Measurements from ENCODE around the gene VNN1.

Gene VNN1

GRCh38 chr6:132751306-132751705 is 37.5 kb upstream of the VNN1 start:
- DNase-seq (ENCODE audit: low spot score), result no peak
- TF ChIP-seq, protein P1, sequence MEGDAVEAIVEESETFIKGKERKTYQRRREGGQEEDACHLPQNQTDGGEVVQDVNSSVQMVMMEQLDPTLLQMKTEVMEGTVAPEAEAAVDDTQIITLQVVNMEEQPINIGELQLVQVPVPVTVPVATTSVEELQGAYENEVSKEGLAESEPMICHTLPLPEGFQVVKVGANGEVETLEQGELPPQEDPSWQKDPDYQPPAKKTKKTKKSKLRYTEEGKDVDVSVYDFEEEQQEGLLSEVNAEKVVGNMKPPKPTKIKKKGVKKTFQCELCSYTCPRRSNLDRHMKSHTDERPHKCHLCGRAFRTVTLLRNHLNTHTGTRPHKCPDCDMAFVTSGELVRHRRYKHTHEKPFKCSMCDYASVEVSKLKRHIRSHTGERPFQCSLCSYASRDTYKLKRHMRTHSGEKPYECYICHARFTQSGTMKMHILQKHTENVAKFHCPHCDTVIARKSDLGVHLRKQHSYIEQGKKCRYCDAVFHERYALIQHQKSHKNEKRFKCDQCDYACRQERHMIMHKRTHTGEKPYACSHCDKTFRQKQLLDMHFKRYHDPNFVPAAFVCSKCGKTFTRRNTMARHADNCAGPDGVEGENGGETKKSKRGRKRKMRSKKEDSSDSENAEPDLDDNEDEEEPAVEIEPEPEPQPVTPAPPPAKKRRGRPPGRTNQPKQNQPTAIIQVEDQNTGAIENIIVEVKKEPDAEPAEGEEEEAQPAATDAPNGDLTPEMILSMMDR (conservative IDR thresholded peaks at IDR 0.05; ENCODE audit: low read depth), result no peak
- ChIA-PET CTCF (interaction anchor here (0.6 kb wide), 1 partner anchor 941 kb away, joined by 4 read pairs; no protein-coding TSS in a partner anchor), POLR2A (ENCODE audit: low non-redundant PET) (no interaction called here)
- no peak overlapping the region for H3K27ac ChIP-seq

DNA sequence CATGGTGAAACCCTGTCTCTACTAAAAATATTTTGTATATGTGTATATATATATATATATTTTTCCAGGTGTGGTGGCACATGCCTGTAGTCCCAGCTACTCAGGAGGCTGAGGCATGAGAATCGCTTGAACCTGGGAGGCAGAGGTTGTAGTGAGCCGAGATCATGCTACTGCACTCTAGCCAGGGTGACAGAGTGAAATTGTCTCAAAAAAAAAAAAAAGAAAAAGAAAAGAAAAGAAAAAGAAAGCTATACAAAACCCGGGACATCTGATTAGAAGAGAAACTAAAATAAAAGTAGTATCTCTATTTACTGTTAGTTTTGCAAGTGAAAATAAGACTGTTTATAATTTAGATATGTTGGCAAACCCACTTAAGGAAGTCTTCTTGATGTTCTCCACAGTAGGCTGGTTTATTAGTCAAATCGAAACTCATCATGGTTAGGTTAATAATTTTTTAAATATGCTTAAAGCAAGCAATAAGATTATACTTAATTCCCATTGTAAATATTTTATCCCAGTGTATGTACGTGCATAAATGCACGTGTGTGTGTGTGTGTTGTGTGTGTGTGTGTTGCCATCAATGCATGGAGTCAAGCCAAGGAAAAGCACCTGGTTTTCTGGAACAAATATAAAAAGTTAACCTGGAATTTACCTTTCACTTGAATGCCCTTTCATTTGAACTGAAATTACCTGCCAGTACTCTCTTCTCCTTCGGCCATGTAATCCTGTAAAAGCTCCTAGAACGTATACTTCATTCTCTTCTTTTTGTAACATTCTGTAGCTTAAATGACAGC is 36.8 kb upstream of the VNN1 start:
- POLR2A ChIA-PET (ENCODE audit: low non-redundant PET), result no interaction called here
- CTCF ChIA-PET, result interaction anchor here (0.6 kb wide), 1 partner anchor 942 kb away, joined by 4 read pairs; no protein-coding TSS in a partner anchor
- H3K27ac ChIP-seq, result no peak overlapping the region
- DNase-seq (ENCODE audit: low spot score), result no peak
- TF ChIP-seq, protein P1 (conservative IDR thresholded peaks at IDR 0.05; ENCODE audit: low read depth), result no peak

DNA sequence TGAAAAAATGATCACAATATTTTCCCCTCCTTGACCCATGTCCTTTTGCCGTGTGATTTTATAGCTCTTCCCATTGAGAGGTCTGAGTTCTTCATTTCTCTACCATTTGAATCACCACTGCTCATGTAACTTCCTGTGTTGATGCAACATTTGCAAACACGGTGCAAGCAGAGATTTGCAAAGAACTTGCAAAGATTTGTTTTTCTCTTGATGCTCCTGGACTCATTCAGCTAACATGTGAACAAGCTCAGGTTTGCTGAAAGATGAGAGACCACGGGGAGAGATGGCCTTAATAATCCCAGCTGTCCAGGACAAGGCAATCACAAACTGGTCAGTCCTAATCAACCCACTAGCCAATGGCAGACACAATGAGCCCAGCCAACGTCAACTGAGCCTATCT is 35.3 kb upstream of the VNN1 start:
- DNase-seq (ENCODE audit: low spot score), result no peak
- TF ChIP-seq, protein P1 (conservative IDR thresholded peaks at IDR 0.05; ENCODE audit: low read depth), result no peak
- POLR2A ChIA-PET (ENCODE audit: low non-redundant PET), result interaction anchor here (0.6 kb wide), 1 partner anchor 8 kb away, joined by 9 read pairs; no protein-coding TSS in a partner anchor
- CTCF ChIA-PET, result interaction anchor here (0.7 kb wide), 1 partner anchor 16 kb away, joined by 3 read pairs; no protein-coding TSS in a partner anchor
- no peak overlapping the region for H3K27ac ChIP-seq

DNA sequence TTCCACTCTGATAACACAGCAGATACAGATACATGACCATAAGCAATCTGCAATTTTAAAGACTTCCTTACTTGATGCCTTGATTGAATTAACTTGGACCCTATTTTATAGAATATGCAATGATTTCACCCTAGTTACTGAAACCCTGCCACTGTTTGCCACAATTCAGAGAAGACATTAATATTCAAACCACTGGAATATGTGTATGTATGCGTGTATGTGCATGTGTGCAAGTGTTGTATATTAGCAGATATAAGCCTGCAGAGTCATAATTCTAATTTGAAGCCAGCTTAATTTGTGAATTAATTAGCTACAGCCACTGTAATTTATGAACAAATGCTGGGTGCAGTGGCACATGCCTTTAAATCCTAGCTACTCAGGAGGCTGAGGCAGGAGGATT is 34.6 kb upstream of the VNN1 start:
- no peak overlapping the region for H3K27ac ChIP-seq
- DNase-seq (ENCODE audit: low spot score), result no peak
- ChIA-PET CTCF (no interaction called here), POLR2A (ENCODE audit: low non-redundant PET) (no interaction called here)
- TF ChIP-seq, protein P1 (conservative IDR thresholded peaks at IDR 0.05; ENCODE audit: low read depth), result no peak

- TF ChIP-seq, protein P1 (conservative IDR thresholded peaks at IDR 0.05; ENCODE audit: low read depth), result no peak
- CTCF ChIA-PET, result no interaction called here
- H3K27ac ChIP-seq, result no peak overlapping the region
- no peak for DNase-seq (ENCODE audit: low spot score)
- POLR2A ChIA-PET (ENCODE audit: low non-redundant PET), result no interaction called here
These were observed 32.2 kb upstream of the VNN1 start for GRCh38 chr6:132746048-132746447.

DNA sequence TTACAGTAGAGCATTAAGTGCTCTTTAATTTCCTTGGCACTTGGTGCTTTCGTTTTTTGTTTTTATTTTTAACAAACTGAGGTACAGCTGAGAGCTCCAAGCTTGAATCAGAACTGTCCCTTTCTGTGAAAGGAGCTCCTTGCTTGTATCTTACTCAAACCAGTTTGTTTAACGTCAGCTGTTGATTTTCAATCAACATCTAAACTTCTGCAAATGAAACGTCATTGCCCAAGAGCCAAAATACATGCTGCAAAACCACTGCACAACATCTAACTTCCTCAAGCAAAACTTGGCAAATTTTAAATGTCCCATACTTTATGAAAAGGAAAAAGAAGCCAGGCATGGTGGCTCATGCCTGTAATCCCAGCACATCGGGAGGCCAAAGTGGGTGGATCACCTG is 28.6 kb upstream of the VNN1 start:
- TF ChIP-seq, protein P1 (conservative IDR thresholded peaks at IDR 0.05; ENCODE audit: low read depth), result no peak
- ChIA-PET CTCF (no interaction called here), POLR2A (ENCODE audit: low non-redundant PET) (no interaction called here)
- H3K27ac ChIP-seq, result no peak overlapping the region
- no peak for DNase-seq (ENCODE audit: low spot score)

Data from RWPE1 (cell line).